Cardiac muscle cell (in vitro differentiated cells and primary cell): ENCODE measurements around the gene TET1. TPM values are rescaled to one million over a fixed set of nuclear protein-coding genes. Genes with fewer than 3 reads are reported as not detected.
A peak's percentile ranks its signal among the peaks of the same experiment; 100 is the strongest.

Experiments used
- DNase-seq, 2 donors: peaks; one replicate each; pipeline versions ENCODE4 v3.0.0 to v3.0.0-alpha.2; 2010 to 2017; ENCODE audit warnings: low read depth in 1 of 2, low spot score in 1 of 2
- H3K27ac ChIP-seq: fragments of 200-600 bp; sonication (generic); 2 replicates; pipeline ENCODE4 v1.5.1; 2016
- H3K27me3 ChIP-seq: fragments of 200-600 bp; sonication (generic); 2 replicates; pipeline ENCODE4 v1.6.0; 2016; ENCODE audit warnings: control low read depth
- H3K36me3 ChIP-seq: fragments of 200-600 bp; sonication (generic); 2 replicates; pipeline ENCODE4 v1.5.1; 2016; ENCODE audit warnings: control low read depth
- H3K4me1 ChIP-seq: fragments of 200-600 bp; sonication (generic); 2 replicates; pipeline ENCODE4 v1.8.1; 2017; ENCODE audit warnings: low read depth, mild to moderate bottlenecking, mixed run types
- H3K4me3 ChIP-seq: fragments of 200-600 bp; sonication (generic); 2 replicates; pipeline ENCODE4 v1.5.1; 2016; ENCODE audit warnings: mild to moderate bottlenecking
- H3K9me3 ChIP-seq: fragments of 200-600 bp; sonication (generic); 2 replicates; pipeline ENCODE4 v1.5.1; 2017; ENCODE audit warnings: low read depth, mild to moderate bottlenecking, control low read depth
- polyA plus RNA-seq: library from polyadenylated mRNA; unstranded; fragments of >200 nt; fragmentation: Nextera tagmentation; extraction: Ambion mirVana; gene quantifications from 2 replicates; pipeline ENCODE4 v1.2.1, GENCODE V29; 2016
- total RNA-seq: library from RNA; depleted of rRNA; stranded (reverse); fragments of >200 nt; gene quantifications from 2 replicates; pipeline ENCODE4 v1.2.3, GENCODE V29; 2016
- TF ChIP-seq, protein P1 (sequence below): IDR thresholded peaks from 2 replicates; pipeline ENCODE4 v1.5.1; 2012; ENCODE audit warnings: low read depth, mild to moderate bottlenecking, low read length

Gene TET1
- total and polyA plus RNA-seq, 2 experiments from 2014 or later: 10.9 to 34.8 TPM

DNA sequence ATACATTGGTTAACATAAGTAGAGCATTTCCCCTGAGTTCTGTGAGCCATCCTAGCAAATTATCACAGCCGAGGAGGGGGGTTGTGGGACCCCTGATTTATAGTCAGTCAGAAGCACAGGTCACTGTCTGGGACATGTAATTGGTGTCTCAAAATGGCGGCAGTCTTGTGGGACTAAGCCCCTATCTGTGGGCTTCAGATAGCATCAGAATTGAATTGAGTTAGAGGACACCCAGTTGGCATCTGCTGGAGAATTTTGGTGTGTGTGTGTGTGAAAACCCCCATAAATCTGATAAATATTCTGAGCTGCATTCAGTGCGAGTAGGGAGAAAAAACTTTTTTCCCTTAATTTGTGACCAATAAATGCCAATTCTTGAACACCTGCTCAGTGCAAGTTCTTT, 6.5 kb upstream of the TET1 start:
- no peaks in the 10 kb centered on the region for H3K4me1 ChIP-seq
- no peaks in the 10 kb centered on the region for H3K27me3 ChIP-seq
- no peak for DNase-seq
- no peaks in the 10 kb centered on the region for H3K9me3 ChIP-seq
- TF ChIP-seq, protein P1, sequence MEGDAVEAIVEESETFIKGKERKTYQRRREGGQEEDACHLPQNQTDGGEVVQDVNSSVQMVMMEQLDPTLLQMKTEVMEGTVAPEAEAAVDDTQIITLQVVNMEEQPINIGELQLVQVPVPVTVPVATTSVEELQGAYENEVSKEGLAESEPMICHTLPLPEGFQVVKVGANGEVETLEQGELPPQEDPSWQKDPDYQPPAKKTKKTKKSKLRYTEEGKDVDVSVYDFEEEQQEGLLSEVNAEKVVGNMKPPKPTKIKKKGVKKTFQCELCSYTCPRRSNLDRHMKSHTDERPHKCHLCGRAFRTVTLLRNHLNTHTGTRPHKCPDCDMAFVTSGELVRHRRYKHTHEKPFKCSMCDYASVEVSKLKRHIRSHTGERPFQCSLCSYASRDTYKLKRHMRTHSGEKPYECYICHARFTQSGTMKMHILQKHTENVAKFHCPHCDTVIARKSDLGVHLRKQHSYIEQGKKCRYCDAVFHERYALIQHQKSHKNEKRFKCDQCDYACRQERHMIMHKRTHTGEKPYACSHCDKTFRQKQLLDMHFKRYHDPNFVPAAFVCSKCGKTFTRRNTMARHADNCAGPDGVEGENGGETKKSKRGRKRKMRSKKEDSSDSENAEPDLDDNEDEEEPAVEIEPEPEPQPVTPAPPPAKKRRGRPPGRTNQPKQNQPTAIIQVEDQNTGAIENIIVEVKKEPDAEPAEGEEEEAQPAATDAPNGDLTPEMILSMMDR: no peak
- H3K4me3 ChIP-seq: no peak overlapping the region
- H3K36me3 ChIP-seq: no peaks in the 10 kb centered on the region
- H3K27ac ChIP-seq: no peak overlapping the region

DNA sequence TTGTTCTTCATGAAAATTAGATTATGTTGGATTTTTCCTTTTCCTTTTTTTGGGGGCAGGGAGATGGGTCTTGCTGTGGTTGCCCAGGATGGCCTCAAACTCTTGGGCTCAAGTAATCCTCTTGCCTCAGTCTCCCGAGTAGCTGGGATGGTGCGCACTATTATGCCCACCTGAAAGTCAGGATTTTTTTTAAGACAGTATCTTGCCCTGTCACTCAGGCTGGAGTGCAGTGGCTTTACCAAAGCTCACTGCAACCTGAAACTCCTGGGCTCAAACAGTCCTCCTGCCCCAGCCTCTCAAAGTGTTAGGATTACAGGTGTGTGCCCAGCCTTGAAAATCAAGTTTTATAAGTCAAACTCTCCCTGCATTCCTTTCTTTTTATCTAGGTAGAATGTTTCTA, 1.7 kb upstream of the TET1 start:
- no peak overlapping the region for H3K4me3 ChIP-seq
- H3K27me3 ChIP-seq: no peaks in the 10 kb centered on the region
- H3K27ac ChIP-seq: no peak overlapping the region
- TF ChIP-seq, protein P1: no peak
- peaks cover 6% of the 10 kb centered on the region for H3K4me1 ChIP-seq
- no peak for DNase-seq
- no peaks in the 10 kb centered on the region for H3K9me3 ChIP-seq
- no peaks in the 10 kb centered on the region for H3K36me3 ChIP-seq

DNA sequence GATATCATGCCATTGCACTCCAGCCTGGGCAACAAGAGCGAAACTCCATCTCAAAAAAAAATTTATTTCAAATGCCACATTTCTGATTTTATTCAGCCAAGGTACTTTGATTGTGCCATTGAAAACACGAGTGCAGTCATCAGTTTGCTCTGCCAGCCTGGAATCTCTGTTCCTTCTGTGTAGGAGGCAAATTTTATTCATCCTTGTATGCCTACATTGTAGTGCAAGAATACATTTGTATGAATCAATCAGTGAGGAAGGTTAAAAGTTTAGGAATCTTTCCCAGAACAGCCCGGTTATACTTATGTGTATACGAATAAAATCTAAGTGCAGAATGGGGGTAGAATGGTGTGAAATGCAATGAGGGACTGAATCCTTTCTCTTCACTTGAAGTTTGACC, 886 bp upstream of the TET1 start:
- Histone ChIP-seq H3K36me3 (no peaks in the 10 kb centered on the region), H3K4me3 (no peak overlapping the region), H3K27ac (no peak overlapping the region), H3K9me3 (no peaks in the 10 kb centered on the region), H3K27me3 (no peaks in the 10 kb centered on the region), H3K4me1 (peaks cover 6% of the 10 kb centered on the region)
- DNase-seq: no peak
- TF ChIP-seq, protein P1: no peak

DNA sequence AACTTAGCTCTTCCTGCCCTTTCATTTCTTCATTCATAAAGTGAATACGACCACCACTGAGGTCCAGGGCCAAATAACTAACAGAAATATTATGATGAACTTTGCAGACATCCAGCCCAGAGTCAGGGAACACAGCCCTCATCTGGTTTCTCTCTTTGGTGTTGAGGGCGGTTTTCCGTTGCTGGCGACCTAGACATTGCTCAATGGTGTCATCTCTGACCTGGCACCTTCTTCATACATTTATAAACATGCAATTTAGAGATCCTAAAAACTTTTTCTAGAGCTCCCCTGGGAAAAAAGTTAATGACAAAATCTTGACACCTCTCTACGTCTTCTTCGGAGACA, 324 bp upstream of the TET1 start:
- Histone ChIP-seq H3K4me3 (peak overlapping the region; percentile 94), H3K27me3 (no peaks in the 10 kb centered on the region), H3K27ac (no peak overlapping the region), H3K36me3 (no peaks in the 10 kb centered on the region), H3K4me1 (peaks cover 6% of the 10 kb centered on the region), H3K9me3 (no peaks in the 10 kb centered on the region)
- no peak for DNase-seq
- TF ChIP-seq, protein P1: no peak

DNA sequence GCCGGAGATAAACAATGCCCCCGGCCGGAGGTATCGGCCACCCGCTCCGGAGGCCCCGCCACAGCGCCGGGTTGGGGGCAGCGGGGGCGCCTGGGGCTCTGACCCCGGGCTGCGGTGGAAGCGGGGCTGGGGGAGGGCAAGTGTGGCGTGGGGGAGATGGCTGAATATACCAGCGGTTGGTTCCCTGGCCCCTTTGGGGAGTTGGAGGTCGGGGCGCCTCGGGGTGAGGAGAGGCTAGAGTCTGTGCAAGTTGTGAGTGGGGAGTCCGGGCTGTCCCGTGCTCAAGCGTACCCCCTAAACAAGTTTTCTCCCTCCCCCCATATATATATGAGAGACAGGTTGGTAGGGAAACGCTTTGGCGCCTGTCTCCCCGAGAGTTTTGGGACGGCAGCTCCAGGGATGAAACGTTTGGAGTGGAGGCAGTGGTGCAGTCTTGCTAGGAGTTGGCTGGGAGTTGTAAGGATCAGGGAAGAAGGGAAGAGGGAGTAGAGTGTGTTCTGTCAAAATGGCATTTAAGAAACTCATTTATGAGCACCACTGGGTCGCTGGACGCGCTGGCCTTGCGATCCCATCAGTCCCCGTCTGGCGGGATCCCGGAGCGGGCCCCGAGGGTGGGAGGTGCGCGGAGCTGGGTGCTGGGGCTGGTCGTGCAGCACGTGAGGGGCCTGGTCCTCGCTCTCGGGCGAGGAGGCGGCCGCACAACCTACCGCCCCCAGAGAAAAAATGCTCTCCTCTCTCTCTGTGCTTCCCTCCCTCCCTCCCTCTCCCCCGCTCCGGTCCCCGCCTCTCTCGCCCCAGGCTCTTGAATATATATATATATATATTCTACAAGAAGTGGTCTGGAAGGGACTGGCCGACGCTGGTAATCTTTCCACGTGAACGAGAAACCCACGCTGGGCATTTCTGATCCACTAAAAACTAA, 1.1 kb downstream of the TET1 start:
- Histone ChIP-seq H3K4me1 (peaks cover 14% of the 10 kb centered on the region), H3K36me3 (no peaks in the 10 kb centered on the region), H3K9me3 (no peaks in the 10 kb centered on the region), H3K27ac (peak overlapping the region; percentile 81), H3K4me3 (peak overlapping the region; percentile 94), H3K27me3 (no peaks in the 10 kb centered on the region)
- TF ChIP-seq, protein P1: no peak
- DNase-seq: peak; percentile 38 to 77
